ENCODE data around the gene FOXO3. TPM values are rescaled to one million over a fixed set of nuclear protein-coding genes. Genes with fewer than 3 reads are reported as not detected.

FOXO3 gene
- total RNA-seq, 1 donor from 2014 or later, result 43.3 TPM

GRCh38 chr6:108549741-108550140, 11.0 kb upstream of the FOXO3 start:
- Mint-ChIP-seq H3K36me3 (no peaks in the 10 kb centered on the region), H3K4me1 (ENCODE audit: unreplicated experiment) (no peaks in the 10 kb centered on the region), H3K9me3 (no peaks in the 10 kb centered on the region), H3K4me3 (no peak overlapping the region), H3K27ac (no peak overlapping the region), H3K27me3 (peaks cover 3% of the 10 kb centered on the region)
- no peak for DNase-seq (ENCODE audit: extremely low spot score, unreplicated experiment)
- peak; percentile 17 for TF ChIP-seq CTCF (conservative IDR thresholded peaks at IDR 0.05)

GRCh38 chr6:108550256-108550655, 10.5 kb upstream of the FOXO3 start:
- DNase-seq (ENCODE audit: extremely low spot score, unreplicated experiment), result no peak
- no peaks in the 10 kb centered on the region for H3K4me1 Mint-ChIP-seq (ENCODE audit: unreplicated experiment)
- no peak for TF ChIP-seq CTCF (conservative IDR thresholded peaks at IDR 0.05)
- H3K9me3 Mint-ChIP-seq, result no peaks in the 10 kb centered on the region
- H3K27ac Mint-ChIP-seq, result no peak overlapping the region
- no peak overlapping the region for H3K4me3 Mint-ChIP-seq
- no peaks in the 10 kb centered on the region for H3K36me3 Mint-ChIP-seq
- H3K27me3 Mint-ChIP-seq, result peaks cover 5% of the 10 kb centered on the region

- H3K27me3 Mint-ChIP-seq, result peaks cover 16% of the 10 kb centered on the region
- no peak for DNase-seq (ENCODE audit: extremely low spot score, unreplicated experiment)
- TF ChIP-seq CTCF (conservative IDR thresholded peaks at IDR 0.05), result no peak
- peak overlapping the region; percentile 41 for H3K4me3 Mint-ChIP-seq
- peaks cover 8% of the 10 kb centered on the region for H3K4me1 Mint-ChIP-seq (ENCODE audit: unreplicated experiment)
- H3K27ac Mint-ChIP-seq, result no peak overlapping the region
- H3K9me3 Mint-ChIP-seq, result no peaks in the 10 kb centered on the region
- H3K36me3 Mint-ChIP-seq, result no peaks in the 10 kb centered on the region
Observed at GRCh38 chr6:108555399-108556052, 5.2 kb upstream of the FOXO3 start.

GRCh38 chr6:108556250-108556649, 4.5 kb upstream of the FOXO3 start:
- no peak for DNase-seq (ENCODE audit: extremely low spot score, unreplicated experiment)
- Mint-ChIP-seq H3K4me1 (ENCODE audit: unreplicated experiment) (peaks cover 8% of the 10 kb centered on the region), H3K36me3 (no peaks in the 10 kb centered on the region), H3K9me3 (no peaks in the 10 kb centered on the region), H3K27ac (peak overlapping the region; percentile 90), H3K4me3 (no peak overlapping the region), H3K27me3 (peaks cover 16% of the 10 kb centered on the region)
- TF ChIP-seq CTCF (conservative IDR thresholded peaks at IDR 0.05), result no peak

GRCh38 chr6:108556866-108557493, 3.7 kb upstream of the FOXO3 start:
- H3K36me3 Mint-ChIP-seq, result no peaks in the 10 kb centered on the region
- peak overlapping the region; percentile 90 for H3K27ac Mint-ChIP-seq
- peaks cover 8% of the 10 kb centered on the region for H3K4me1 Mint-ChIP-seq (ENCODE audit: unreplicated experiment)
- TF ChIP-seq CTCF (conservative IDR thresholded peaks at IDR 0.05), result no peak
- H3K9me3 Mint-ChIP-seq, result no peaks in the 10 kb centered on the region
- H3K27me3 Mint-ChIP-seq, result peaks cover 18% of the 10 kb centered on the region
- DNase-seq (ENCODE audit: extremely low spot score, unreplicated experiment), result no peak
- H3K4me3 Mint-ChIP-seq, result peak overlapping the region; percentile 85

Data from type B pancreatic cell (in vitro differentiated cells).